ENCODE data around the gene TUT4. TPM values are rescaled to one million over a fixed set of nuclear protein-coding genes. Genes with fewer than 3 reads are reported as not detected.

The TUT4 gene
- total and polyA plus RNA-seq, 2 of the 4 experiments (the other 2 are of a cell fraction), result 10.9 to 40.0 TPM

DNA sequence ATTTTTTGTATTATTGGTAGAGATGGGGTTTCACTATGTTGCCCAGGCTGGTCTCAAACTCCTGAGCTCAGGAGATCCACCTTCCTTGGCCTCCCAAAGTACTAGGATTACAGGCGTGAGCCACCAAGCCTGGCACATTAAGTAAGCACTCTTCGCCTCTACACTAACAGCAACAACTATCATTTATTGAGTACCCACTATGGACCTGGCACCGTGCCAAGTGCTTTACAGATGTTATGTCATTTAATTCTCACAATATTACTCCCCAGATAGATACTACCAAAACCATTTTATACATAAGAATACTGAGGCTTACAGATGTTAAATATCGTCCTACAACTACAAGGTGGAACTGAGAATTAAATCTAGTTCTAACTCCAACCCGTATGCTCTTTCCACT is 50.1 kb downstream of the TUT4 start:
- Histone ChIP-seq H3K27me3 (ENCODE audit: control insufficient read depth, insufficient read depth, low read length) (no peaks in the 10 kb centered on the region), H3K9me3 (ENCODE audit: control insufficient read depth, insufficient read depth, low read length) (no peaks in the 10 kb centered on the region), H3K4me1 (ENCODE audit: control insufficient read depth, insufficient read depth, low read length) (no peaks in the 10 kb centered on the region), H3K18ac (ENCODE audit: low read depth, low read length) (no peak overlapping the region), H2BK120ac (ENCODE audit: low read depth, low read length) (no peak overlapping the region), H3K9ac (ENCODE audit: low read depth, low read length) (no peak overlapping the region), H2BK20ac (ENCODE audit: low read depth, low read length) (no peak overlapping the region), H4K91ac (ENCODE audit: insufficient read depth, low read depth, low read length) (no peak overlapping the region), H3K79me1 (ENCODE audit: low read depth in 1 of 2, low read length in 2 of 2) (peaks cover 13 to 16% of the 10 kb centered on the region in 2 experiments), H2BK5ac (ENCODE audit: low read depth, low read length, poor library complexity, severe bottlenecking) (no peak overlapping the region), H3K36me3 (ENCODE audit: control insufficient read depth, insufficient read depth, low read length) (peaks cover 2% of the 10 kb centered on the region), H3K4me3 (ENCODE audit: insufficient read depth, low read depth, low read length) (no peak overlapping the region), H2BK15ac (ENCODE audit: low read depth, low read length) (no peak overlapping the region), H3K9me1 (ENCODE audit: insufficient read depth, low read length) (no peaks in the 10 kb centered on the region), H2AFZ (replicated peaks; ENCODE audit: low read length, poor library complexity) (no peak overlapping the region), H3K4me2 (ENCODE audit: low read depth, low read length) (no peak overlapping the region), H3K14ac (replicated peaks; ENCODE audit: low read depth, low read length) (no peak overlapping the region), H3K27ac (ENCODE audit: insufficient read depth, low read length) (no peak overlapping the region), H2AK5ac (ENCODE audit: low read depth, low read length) (no peak overlapping the region), H4K8ac (ENCODE audit: low read depth in 2 of 2, low read length in 2 of 2) (no peak overlapping the region), H4K5ac (ENCODE audit: low read depth, low read length) (no peak overlapping the region), H4K20me1 (ENCODE audit: insufficient read depth, low read length) (no peaks in the 10 kb centered on the region), H3K23ac (ENCODE audit: low read depth, low read length) (no peak overlapping the region), H3K4ac (ENCODE audit: low read depth, low read length) (no peak overlapping the region), H2AK9ac (replicated peaks; ENCODE audit: low read depth, low read length, poor library complexity) (no peak overlapping the region), H3K56ac (ENCODE audit: extremely low read depth, insufficient read depth, low read length) (no peak overlapping the region)
- intact Hi-C loops (cut with micrococcal nuclease), result no loop called here
- dilution Hi-C loops (cut with HindIII; ENCODE audit: low sequenced_read_pairs, unreplicated experiment), result no loop called here
- WGBS, 2 experiments (ENCODE audit: extremely low coverage in 2 of 2, insufficient read length in 1 of 2), result no CpG with 5 or more reads among the region's 5 CpGs
- no TSS peak for BruUV-seq (replicated peaks)
- ATAC-seq (ENCODE audit: low read depth), result no peak
- in situ Hi-C loops (cut with MboI; ENCODE audit: low sequenced_read_pairs), result no loop called here
- ChIA-PET POLR2A (ENCODE audit: unreplicated experiment) (no interaction called here), CTCF (no interaction called here)
- DNase-seq, result no peak
- TF ChIP-seq, protein P1, sequence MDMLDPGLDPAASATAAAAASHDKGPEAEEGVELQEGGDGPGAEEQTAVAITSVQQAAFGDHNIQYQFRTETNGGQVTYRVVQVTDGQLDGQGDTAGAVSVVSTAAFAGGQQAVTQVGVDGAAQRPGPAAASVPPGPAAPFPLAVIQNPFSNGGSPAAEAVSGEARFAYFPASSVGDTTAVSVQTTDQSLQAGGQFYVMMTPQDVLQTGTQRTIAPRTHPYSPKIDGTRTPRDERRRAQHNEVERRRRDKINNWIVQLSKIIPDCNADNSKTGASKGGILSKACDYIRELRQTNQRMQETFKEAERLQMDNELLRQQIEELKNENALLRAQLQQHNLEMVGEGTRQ (IDR thresholded peaks at IDR 0.05; ENCODE audit: low read depth, low read length), result no peak
- no peak for TF ChIP-seq RFX5 (IDR thresholded peaks at IDR 0.05; ENCODE audit: low read depth, low read length)
- no peak for TF ChIP-seq SMC3 (IDR thresholded peaks at IDR 0.05; ENCODE audit: low read depth, low read length)
- TF ChIP-seq, protein P2, sequence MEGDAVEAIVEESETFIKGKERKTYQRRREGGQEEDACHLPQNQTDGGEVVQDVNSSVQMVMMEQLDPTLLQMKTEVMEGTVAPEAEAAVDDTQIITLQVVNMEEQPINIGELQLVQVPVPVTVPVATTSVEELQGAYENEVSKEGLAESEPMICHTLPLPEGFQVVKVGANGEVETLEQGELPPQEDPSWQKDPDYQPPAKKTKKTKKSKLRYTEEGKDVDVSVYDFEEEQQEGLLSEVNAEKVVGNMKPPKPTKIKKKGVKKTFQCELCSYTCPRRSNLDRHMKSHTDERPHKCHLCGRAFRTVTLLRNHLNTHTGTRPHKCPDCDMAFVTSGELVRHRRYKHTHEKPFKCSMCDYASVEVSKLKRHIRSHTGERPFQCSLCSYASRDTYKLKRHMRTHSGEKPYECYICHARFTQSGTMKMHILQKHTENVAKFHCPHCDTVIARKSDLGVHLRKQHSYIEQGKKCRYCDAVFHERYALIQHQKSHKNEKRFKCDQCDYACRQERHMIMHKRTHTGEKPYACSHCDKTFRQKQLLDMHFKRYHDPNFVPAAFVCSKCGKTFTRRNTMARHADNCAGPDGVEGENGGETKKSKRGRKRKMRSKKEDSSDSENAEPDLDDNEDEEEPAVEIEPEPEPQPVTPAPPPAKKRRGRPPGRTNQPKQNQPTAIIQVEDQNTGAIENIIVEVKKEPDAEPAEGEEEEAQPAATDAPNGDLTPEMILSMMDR (conservative IDR thresholded peaks at IDR 0.05; ENCODE audit: low read depth, low read length), result no peak
- TF ChIP-seq BHLHE40 (IDR thresholded peaks at IDR 0.05; ENCODE audit: low read depth, low read length), result no peak
- no peak for TF ChIP-seq RAD21 (IDR thresholded peaks at IDR 0.05; ENCODE audit: low read length)
- TF ChIP-seq MAFK (IDR thresholded peaks at IDR 0.05; ENCODE audit: low read depth, low read length), result no peak
